Nephron progenitor cell (in vitro differentiated cells): Measurements from ENCODE around the gene SLC35F1.

Source experiments
- DNase-seq: peaks from one replicate; pipeline ENCODE4 v3.0.0; 2021
- H3K27ac Mint-ChIP-seq: 2 replicates; pipeline ENCODE4 v1.8.0; 2021; ENCODE audit warnings: mild to moderate bottlenecking, moderate library complexity, mixed read lengths
- H3K27me3 Mint-ChIP-seq: 2 replicates; pipeline ENCODE4 v1.8.0; 2021; ENCODE audit warnings: mild to moderate bottlenecking, low read depth, mixed read lengths; ENCODE audit not compliant: poor library complexity
- H3K36me3 Mint-ChIP-seq: 2 replicates; pipeline ENCODE4 v1.8.0; 2021; ENCODE audit warnings: low read depth, mixed read lengths
- H3K4me1 Mint-ChIP-seq: 2 replicates; pipeline ENCODE4 v1.8.0; 2021; ENCODE audit warnings: mixed read lengths
- H3K4me3 Mint-ChIP-seq: 2 replicates; pipeline ENCODE4 v1.8.0; 2021; ENCODE audit warnings: mild to moderate bottlenecking, moderate library complexity, mixed read lengths
- H3K9me3 Mint-ChIP-seq: 2 replicates; pipeline ENCODE4 v1.8.0; 2021; ENCODE audit warnings: mild to moderate bottlenecking, moderate library complexity, mixed read lengths
- TF ChIP-seq, protein P1 (sequence below): fragments of 200-600 bp; sonication (generic); IDR thresholded peaks from 2 replicates; pipeline ENCODE4 v1.5.0; 2021; ENCODE audit warnings: antibody characterized with exemption

The SLC35F1 gene

DNA sequence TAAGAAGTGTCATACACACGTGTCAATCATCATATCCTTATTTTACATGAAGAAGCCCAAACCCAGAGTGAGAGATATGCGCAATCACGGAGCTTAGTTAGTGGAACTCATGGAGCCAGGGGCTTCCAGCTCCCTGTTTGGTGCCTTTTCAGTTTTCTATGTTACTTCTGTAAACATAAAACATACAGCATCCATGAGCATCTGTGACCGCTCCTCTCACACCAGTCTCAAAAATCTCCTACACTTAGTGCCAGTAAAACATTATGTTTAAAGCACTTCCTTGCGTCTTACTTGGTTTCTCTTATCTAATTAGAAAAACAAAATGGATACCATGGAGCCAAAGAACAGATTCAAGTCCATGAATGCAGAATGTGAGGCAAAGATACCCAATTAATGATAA is 240.4 kb downstream of the SLC35F1 start:
- Mint-ChIP-seq H3K4me3 (no peak overlapping the region), H3K4me1 (no peaks in the 10 kb centered on the region)
- TF ChIP-seq, protein P1, sequence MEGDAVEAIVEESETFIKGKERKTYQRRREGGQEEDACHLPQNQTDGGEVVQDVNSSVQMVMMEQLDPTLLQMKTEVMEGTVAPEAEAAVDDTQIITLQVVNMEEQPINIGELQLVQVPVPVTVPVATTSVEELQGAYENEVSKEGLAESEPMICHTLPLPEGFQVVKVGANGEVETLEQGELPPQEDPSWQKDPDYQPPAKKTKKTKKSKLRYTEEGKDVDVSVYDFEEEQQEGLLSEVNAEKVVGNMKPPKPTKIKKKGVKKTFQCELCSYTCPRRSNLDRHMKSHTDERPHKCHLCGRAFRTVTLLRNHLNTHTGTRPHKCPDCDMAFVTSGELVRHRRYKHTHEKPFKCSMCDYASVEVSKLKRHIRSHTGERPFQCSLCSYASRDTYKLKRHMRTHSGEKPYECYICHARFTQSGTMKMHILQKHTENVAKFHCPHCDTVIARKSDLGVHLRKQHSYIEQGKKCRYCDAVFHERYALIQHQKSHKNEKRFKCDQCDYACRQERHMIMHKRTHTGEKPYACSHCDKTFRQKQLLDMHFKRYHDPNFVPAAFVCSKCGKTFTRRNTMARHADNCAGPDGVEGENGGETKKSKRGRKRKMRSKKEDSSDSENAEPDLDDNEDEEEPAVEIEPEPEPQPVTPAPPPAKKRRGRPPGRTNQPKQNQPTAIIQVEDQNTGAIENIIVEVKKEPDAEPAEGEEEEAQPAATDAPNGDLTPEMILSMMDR: no peak

DNA sequence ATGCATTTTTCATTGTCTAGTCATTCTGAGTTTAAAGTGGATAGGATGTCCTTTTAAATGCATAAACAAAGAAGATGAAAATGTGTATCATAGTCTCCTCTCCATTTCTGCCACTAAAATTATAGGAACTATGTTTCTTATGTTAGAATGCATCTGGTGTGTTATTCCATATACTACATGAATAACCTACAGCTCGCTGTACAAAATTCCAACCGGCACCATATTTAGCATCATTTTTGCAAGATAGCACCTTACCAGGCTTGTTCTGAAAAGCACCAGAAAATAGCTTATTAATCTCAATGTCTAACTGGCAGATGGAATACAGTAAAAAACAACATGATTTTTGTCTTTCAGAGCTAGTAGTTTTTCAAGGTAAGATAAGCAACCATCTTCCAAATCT is 241.5 kb downstream of the SLC35F1 start:
- Mint-ChIP-seq H3K36me3 (no peaks in the 10 kb centered on the region), H3K27me3 (peaks cover 4% of the 10 kb centered on the region), H3K4me3 (no peak overlapping the region), H3K4me1 (no peaks in the 10 kb centered on the region), H3K9me3 (no peaks in the 10 kb centered on the region), H3K27ac (no peak overlapping the region)
- TF ChIP-seq, protein P1: no peak
- DNase-seq: no peak

More for the DNA sequence above, 240.4 kb downstream of the SLC35F1 start:
- no peaks in the 10 kb centered on the region for H3K36me3 Mint-ChIP-seq
- no peaks in the 10 kb centered on the region for H3K9me3 Mint-ChIP-seq
- DNase-seq: no peak
- peaks cover 4% of the 10 kb centered on the region for H3K27me3 Mint-ChIP-seq
- no peak overlapping the region for H3K27ac Mint-ChIP-seq

DNA sequence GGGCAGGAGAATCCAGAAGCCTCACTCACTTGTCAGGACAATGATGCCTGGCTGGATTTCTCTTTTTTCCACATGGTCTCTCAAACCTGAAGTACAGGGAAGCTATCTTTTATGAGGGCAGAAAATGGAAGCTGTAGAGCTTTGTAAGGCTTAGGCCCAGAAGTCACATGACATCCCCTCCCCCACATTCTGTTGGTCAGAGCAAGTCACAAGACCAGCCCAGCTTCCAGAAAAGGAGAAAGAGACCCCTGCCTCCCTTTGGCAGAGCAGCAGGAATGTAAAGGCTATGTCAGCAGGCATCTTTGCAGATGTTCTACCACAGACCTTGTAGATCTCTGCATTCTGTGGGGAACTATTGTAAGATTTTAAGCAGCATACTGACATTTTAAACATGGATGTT is 245.5 kb downstream of the SLC35F1 start:
- no peak for DNase-seq
- TF ChIP-seq, protein P1: no peak
- Mint-ChIP-seq H3K27me3 (peaks cover 4% of the 10 kb centered on the region), H3K4me1 (no peaks in the 10 kb centered on the region), H3K36me3 (no peaks in the 10 kb centered on the region), H3K9me3 (no peaks in the 10 kb centered on the region), H3K27ac (no peak overlapping the region), H3K4me3 (no peak overlapping the region)

DNA sequence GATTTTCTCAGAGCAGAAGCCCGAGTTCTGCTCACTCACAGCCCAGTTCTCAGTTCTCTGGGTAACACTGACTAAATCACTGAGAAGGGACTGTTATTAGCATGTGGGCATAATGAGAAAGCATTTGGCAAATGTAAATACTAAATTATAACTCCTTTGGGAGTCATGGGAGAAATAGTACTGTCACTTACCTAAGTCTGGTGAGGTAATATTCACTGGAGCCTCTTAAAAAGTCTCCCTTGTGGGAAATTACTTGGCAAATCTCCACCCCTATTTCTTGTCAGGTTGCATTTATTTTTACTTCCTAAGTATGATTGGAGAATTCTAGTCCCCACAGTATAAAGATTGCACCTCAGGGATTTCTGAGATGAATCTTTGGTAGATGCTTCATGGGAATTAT is 254.3 kb downstream of the SLC35F1 start:
- H3K9me3 Mint-ChIP-seq: no peaks in the 10 kb centered on the region
- H3K27ac Mint-ChIP-seq: no peak overlapping the region
- H3K4me3 Mint-ChIP-seq: no peak overlapping the region
- no peaks in the 10 kb centered on the region for H3K4me1 Mint-ChIP-seq
- no peaks in the 10 kb centered on the region for H3K27me3 Mint-ChIP-seq
- DNase-seq: no peak
- H3K36me3 Mint-ChIP-seq: no peaks in the 10 kb centered on the region
- TF ChIP-seq, protein P1: no peak

DNA sequence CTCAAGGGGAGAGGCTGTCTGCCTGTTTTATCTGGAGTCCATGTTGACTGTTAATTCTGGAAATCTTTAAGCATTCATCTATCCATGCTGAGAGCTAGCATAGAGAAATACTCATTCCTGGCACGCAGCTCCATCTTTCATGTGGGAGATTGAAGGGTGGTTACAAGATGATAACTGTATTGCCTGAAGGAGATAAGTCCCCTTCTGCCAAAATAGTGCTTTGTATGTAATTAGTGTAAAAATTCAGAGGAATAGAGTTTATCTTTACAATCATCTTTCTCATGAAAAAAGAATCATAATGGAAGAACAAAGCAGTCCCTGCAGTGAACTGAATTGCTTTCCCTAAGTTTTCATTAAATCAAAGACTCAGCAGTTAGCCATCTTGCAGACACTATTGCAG is 256.5 kb downstream of the SLC35F1 start:
- Mint-ChIP-seq H3K27me3 (no peaks in the 10 kb centered on the region), H3K4me3 (no peak overlapping the region), H3K4me1 (no peaks in the 10 kb centered on the region), H3K9me3 (no peaks in the 10 kb centered on the region), H3K36me3 (no peaks in the 10 kb centered on the region), H3K27ac (no peak overlapping the region)
- TF ChIP-seq, protein P1: no peak
- DNase-seq: no peak

DNA sequence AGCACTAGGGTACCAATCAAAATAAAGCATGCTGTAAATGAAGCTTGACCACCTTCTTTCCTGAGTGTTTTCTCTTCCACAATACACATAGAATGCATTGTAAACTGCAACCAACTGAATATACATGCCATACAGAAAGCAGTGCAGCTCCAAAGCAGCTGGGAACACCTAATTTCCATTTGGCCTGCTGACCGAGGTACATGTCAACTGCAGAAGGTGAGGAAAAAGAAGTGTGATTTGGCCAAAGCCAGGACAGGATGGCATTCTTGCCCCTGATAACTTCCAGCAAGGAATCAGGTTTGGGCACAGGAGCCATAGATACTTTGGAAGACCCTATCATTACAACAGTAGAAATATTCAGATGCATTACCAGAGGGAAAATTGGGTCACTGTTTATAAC is 258.4 kb downstream of the SLC35F1 start:
- H3K36me3 Mint-ChIP-seq: no peaks in the 10 kb centered on the region

More for the DNA sequence above, 258.4 kb downstream of the SLC35F1 start:
- H3K27me3 Mint-ChIP-seq: no peaks in the 10 kb centered on the region
- H3K9me3 Mint-ChIP-seq: no peaks in the 10 kb centered on the region
- TF ChIP-seq, protein P1: no peak
- no peaks in the 10 kb centered on the region for H3K4me1 Mint-ChIP-seq
- H3K4me3 Mint-ChIP-seq: no peak overlapping the region
- no peak for DNase-seq
- no peak overlapping the region for H3K27ac Mint-ChIP-seq
